RWPE1 (cell line): Measurements from ENCODE around the gene ARHGEF26.

Experiments
- CTCF ChIA-PET: fragments of 350-600 bp; sonication (Branson Sonifier 250); formaldehyde crosslinking; extraction: SDS; loops from one replicate; lab custom pipeline; 2021; lab: Yijun Ruan, JAX
- POLR2A ChIA-PET: fragments of 400-600 bp; formaldehyde crosslinking; extraction: SDS; loops from one replicate; lab custom pipeline; 2020; ENCODE audit warnings: antibody characterized with exemption; ENCODE audit not compliant: low non-redundant PET; lab: Yijun Ruan, JAX
- DNase-seq: peaks from one replicate; pipeline ENCODE4 v3.0.0; 2012; ENCODE audit warnings: low spot score
- H3K27ac ChIP-seq: fragments of 450-650 bp; 2 replicates; pipeline ENCODE4 v1.5.1; 2017
- TF ChIP-seq, protein P1 (sequence below): fragments of 450-650 bp; conservative IDR thresholded peaks from 2 replicates; pipeline ENCODE4 v1.5.1; 2017; ENCODE audit warnings: low read depth, mild to moderate bottlenecking

ARHGEF26 gene, protein sequence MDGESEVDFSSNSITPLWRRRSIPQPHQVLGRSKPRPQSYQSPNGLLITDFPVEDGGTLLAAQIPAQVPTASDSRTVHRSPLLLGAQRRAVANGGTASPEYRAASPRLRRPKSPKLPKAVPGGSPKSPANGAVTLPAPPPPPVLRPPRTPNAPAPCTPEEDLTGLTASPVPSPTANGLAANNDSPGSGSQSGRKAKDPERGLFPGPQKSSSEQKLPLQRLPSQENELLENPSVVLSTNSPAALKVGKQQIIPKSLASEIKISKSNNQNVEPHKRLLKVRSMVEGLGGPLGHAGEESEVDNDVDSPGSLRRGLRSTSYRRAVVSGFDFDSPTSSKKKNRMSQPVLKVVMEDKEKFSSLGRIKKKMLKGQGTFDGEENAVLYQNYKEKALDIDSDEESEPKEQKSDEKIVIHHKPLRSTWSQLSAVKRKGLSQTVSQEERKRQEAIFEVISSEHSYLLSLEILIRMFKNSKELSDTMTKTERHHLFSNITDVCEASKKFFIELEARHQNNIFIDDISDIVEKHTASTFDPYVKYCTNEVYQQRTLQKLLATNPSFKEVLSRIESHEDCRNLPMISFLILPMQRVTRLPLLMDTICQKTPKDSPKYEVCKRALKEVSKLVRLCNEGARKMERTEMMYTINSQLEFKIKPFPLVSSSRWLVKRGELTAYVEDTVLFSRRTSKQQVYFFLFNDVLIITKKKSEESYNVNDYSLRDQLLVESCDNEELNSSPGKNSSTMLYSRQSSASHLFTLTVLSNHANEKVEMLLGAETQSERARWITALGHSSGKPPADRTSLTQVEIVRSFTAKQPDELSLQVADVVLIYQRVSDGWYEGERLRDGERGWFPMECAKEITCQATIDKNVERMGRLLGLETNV

DNA sequence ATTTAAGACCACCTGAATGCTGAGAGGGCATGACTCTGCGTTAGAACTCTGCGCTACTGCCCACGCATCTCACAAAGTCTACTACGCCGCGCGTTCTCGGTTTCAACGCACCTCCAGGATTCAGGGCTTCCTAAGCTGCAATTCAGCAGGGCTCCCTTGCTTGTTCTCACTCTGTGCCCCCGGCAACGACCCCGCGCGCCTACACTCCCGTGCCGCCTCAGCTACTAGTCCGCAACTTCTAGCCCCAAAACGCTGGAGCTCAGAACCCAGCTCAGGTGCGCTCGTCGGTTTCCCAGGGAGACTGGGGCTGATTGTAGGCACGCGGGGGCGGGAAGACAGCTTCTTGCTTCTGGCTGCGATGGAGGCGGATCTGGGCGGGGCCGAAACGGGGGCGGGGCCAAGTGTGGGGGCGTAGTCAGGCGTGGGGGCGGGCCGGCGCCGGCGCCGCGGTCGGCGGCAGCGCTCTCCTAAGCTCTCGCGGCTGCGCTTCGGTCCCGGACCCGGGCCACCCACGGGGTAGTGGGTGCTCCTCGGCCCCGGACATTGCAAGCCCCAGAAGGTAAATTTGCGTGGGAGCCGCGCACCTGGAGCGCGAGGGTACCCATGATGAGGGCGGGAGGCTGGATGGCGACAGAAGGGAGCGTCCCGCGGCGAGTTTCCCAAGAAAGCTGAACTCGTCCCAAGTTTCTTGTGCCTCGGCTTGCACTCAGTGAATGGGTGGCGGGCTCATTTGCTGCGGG, at the start of gene ARHGEF26:
Gene ARHGEF26, plus strand, starts transcription at position 430 of the 740 bp plus-strand sequence. CDS start 603 bp downstream, outside the sequence.
- ChIA-PET POLR2A (interaction anchor here (0.5 to 0.6 kb wide), 3 partner anchors 107 to 1720 kb away, joined by 3 to 8 read pairs (median 4); no protein-coding TSS in a partner anchor), CTCF (interaction anchor here (0.6 to 0.8 kb wide), 4 partner anchors 31 to 1786 kb away, joined by 3 to 5 read pairs (median 4); no protein-coding TSS in a partner anchor)
- DNase-seq = peak; percentile 89
- H3K27ac ChIP-seq = peak within 1 kb of the TSS; percentile 49
- TF ChIP-seq, protein P1, sequence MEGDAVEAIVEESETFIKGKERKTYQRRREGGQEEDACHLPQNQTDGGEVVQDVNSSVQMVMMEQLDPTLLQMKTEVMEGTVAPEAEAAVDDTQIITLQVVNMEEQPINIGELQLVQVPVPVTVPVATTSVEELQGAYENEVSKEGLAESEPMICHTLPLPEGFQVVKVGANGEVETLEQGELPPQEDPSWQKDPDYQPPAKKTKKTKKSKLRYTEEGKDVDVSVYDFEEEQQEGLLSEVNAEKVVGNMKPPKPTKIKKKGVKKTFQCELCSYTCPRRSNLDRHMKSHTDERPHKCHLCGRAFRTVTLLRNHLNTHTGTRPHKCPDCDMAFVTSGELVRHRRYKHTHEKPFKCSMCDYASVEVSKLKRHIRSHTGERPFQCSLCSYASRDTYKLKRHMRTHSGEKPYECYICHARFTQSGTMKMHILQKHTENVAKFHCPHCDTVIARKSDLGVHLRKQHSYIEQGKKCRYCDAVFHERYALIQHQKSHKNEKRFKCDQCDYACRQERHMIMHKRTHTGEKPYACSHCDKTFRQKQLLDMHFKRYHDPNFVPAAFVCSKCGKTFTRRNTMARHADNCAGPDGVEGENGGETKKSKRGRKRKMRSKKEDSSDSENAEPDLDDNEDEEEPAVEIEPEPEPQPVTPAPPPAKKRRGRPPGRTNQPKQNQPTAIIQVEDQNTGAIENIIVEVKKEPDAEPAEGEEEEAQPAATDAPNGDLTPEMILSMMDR = no peak

DNA sequence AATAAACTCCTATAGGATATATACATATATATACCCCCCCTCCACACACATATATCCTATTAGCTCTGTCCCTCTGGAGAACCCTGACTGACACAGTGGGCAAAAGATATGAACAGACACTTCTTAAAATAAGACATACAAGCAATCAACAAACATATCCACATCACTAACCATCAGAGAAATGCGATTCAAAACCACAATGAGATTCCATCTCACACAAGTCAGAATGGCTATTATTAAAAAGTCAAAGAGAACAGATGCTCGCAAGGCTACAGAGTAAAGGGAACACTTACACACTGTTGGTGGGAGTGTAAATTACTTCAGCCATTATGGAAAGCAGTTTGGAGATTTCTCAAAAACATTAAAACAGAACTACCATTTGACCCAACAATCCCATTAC, 46.2 kb upstream of the ARHGEF26 start:
- ChIA-PET CTCF (interaction anchor here (0.6 kb wide), 2 partner anchors 1567 to 1797 kb away, joined by 3 read pairs; no protein-coding TSS in a partner anchor), POLR2A (no interaction called here)
- DNase-seq = no peak
- H3K27ac ChIP-seq = no peak overlapping the region
- TF ChIP-seq, protein P1 = no peak

DNA sequence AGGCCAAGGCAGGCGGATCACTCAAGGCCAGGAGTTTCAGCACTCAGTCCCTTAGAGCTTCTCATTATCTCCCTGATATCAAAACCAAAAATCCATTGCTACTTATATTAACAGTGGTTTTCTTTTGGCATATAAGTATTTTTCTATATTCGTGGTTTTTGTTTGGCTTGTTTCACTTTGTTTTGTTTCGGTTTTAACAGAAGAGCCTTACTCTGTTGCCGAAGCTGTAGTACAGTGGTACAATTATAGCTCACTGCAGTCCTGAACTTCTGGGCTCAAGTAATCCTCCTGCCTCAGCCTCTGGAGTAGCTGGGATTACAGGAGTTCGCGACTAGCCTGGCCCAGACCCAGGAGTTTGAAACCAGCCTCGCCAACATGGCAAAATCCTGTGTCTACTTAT, 42.5 kb upstream of the ARHGEF26 start:
- H3K27ac ChIP-seq = no peak overlapping the region
- ChIA-PET POLR2A (no interaction called here), CTCF (no interaction called here)
- TF ChIP-seq, protein P1 = no peak
- no peak for DNase-seq

DNA sequence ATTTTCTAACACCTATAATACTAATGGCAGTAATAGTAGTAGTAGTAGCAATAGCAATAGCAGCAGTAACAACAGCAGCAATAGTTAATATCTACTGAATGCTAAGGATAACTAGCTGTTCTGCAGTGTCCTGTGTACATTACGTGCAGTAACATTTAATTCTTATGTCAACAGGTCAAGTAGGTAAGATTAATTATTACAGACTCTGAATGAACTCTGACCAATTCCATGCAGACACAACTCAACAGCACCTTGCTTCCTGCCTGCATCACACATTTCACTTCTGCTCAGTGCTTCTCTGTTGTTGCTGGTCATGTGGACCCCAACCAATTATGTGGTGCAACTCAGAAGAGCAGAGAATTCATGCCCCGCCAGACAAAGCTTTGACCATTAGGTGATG, 39.9 kb upstream of the ARHGEF26 start:
- CTCF ChIA-PET = interaction anchor here (0.6 kb wide), 1 partner anchor 300 kb away, joined by 3 read pairs; no protein-coding TSS in a partner anchor
- H3K27ac ChIP-seq = no peak overlapping the region
- POLR2A ChIA-PET = no interaction called here
- TF ChIP-seq, protein P1 = no peak
- DNase-seq = no peak

DNA sequence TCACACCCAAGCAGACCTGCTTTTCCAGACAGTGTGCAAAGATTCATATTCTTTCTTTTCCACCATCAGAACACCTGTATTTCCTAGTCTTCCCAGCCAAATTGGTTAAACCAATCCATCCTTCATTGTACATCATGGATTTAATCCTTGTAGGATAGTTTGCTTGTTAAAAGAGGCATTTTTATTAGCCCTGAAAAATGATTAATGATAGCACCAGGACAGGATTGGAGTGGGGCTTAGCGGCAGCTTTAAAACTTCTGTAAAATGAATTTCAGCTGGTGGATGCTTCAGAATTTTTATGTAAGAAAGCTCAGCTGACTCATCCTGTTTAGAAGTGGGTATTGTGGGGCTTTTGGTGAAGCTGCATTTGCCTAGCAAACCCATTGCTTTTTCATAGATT, 36.1 kb upstream of the ARHGEF26 start:
- ChIA-PET CTCF (interaction anchor here (0.6 to 0.7 kb wide), 2 partner anchors 67 to 800 kb away, joined by 3 to 4 read pairs; no protein-coding TSS in a partner anchor), POLR2A (no interaction called here)
- DNase-seq = no peak
- no peak overlapping the region for H3K27ac ChIP-seq
- TF ChIP-seq, protein P1 = no peak
